SU-DHL-6 (cell line): ENCODE data around the gene KRT73.

Source experiments
- H2AFZ ChIP-seq: fragments of 200-600 bp; sonication (generic); 2 replicates; pipeline ENCODE4 v1.6.1; 2014; ENCODE audit warnings: low read depth, mild to moderate bottlenecking, moderate library complexity, mixed read lengths, antibody characterized with exemption, low read length; ENCODE audit not compliant: severe bottlenecking
- H3F3A ChIP-seq: fragments of 200-600 bp; shearing (Covaris generic); 2 replicates; pipeline ENCODE4 v1.6.0; 2016; ENCODE audit warnings: antibody characterized with exemption, mild to moderate bottlenecking; ENCODE audit not compliant: insufficient read depth
- H3K27ac ChIP-seq: fragments of 200-600 bp; sonication (generic); 2 replicates; pipeline ENCODE4 v1.5.1; 2016; ENCODE audit warnings: low read depth, mild to moderate bottlenecking, low read length, moderate library complexity, mixed read lengths
- H3K27me3 ChIP-seq: fragments of 200-600 bp; sonication (generic), shearing (Covaris generic); 2 replicates; pipeline ENCODE4 v1.6.0; 2014; ENCODE audit warnings: mild to moderate bottlenecking, low read length
- H3K36me3 ChIP-seq: fragments of 200-600 bp; sonication (generic); 2 replicates; pipeline ENCODE4 v1.6.1; 2014; ENCODE audit warnings: mild to moderate bottlenecking, low read length, mixed read lengths
- H3K4me2 ChIP-seq: fragments of 300-600, 200-600 bp; shearing (Covaris generic), sonication (generic); 2 replicates; pipeline ENCODE4 v1.6.0; 2014; ENCODE audit warnings: low read length, low read depth, mild to moderate bottlenecking; ENCODE audit not compliant: poor library complexity, severe bottlenecking
- H3K4me3 ChIP-seq: fragments of 200-600 bp; sonication (generic); 2 replicates; pipeline ENCODE4 v1.5.1; 2014; ENCODE audit warnings: antibody characterized with exemption, low read length, mild to moderate bottlenecking, mixed read lengths; ENCODE audit not compliant: insufficient read depth, poor library complexity, severe bottlenecking
- H3K79me2 ChIP-seq: fragments of 200-600 bp; sonication (generic); 2 replicates; pipeline ENCODE4 v1.6.1; 2014; ENCODE audit warnings: mild to moderate bottlenecking, low read length, moderate library complexity; ENCODE audit not compliant: insufficient read depth
- H3K9ac ChIP-seq: fragments of 200-600 bp; sonication (generic); 2 replicates; pipeline ENCODE4 v1.7.0; 2014; ENCODE audit warnings: mild to moderate bottlenecking, low read length
- H3K9me2 ChIP-seq: fragments of 200-600 bp; sonication (generic); replicated peaks from 2 replicates; pipeline ENCODE4 v1.6.1; 2014; ENCODE audit warnings: low read length; ENCODE audit not compliant: insufficient read depth
- H3K9me3 ChIP-seq: fragments of 200-600 bp; sonication (generic); 2 replicates; pipeline ENCODE4 v1.6.1; 2014; ENCODE audit warnings: low read length, mixed read lengths; ENCODE audit not compliant: insufficient read depth
- H4K20me1 ChIP-seq: fragments of 200-600 bp; sonication (generic); 2 replicates; pipeline ENCODE4 v1.6.1; 2014; ENCODE audit warnings: low read depth, mild to moderate bottlenecking, antibody characterized with exemption, low read length, moderate library complexity, mixed read lengths
- CTCF ChIP-seq: fragments of 200-600 bp; sonication (generic); IDR thresholded peaks from one replicate; pipeline ENCODE4 v1.5.1; 2017; ENCODE audit warnings: antibody characterized with exemption, mild to moderate bottlenecking, low read length, moderate library complexity; ENCODE audit not compliant: insufficient read depth, poor library complexity, severe bottlenecking
- EZH2phosphoT487 ChIP-seq: fragments of 200-600 bp; sonication (generic), shearing (Covaris generic); conservative IDR thresholded peaks from 2 replicates; pipeline ENCODE4 v1.6.1; 2018; ENCODE audit warnings: mild to moderate bottlenecking, antibody characterized with exemption, low read length, moderate library complexity, mixed read lengths

KRT73 gene

GRCh38 chr12:52581481-52581880 lies 36.9 kb downstream of the KRT73 start:
- Histone ChIP-seq H3K9ac (no peak overlapping the region), H3F3A (no peaks in the 10 kb centered on the region), H3K4me2 (no peak overlapping the region), H3K9me3 (no peaks in the 10 kb centered on the region), H2AFZ (no peak overlapping the region), H3K4me3 (no peak overlapping the region), H3K9me2 (no peaks in the 10 kb centered on the region), H3K27ac (no peak overlapping the region), H3K79me2 (no peaks in the 10 kb centered on the region), H3K27me3 (no peaks in the 10 kb centered on the region), H3K36me3 (no peaks in the 10 kb centered on the region), H4K20me1 (no peaks in the 10 kb centered on the region)
- TF ChIP-seq CTCF (no peak), EZH2phosphoT487 (no peak)

GRCh38 chr12:52581066-52581465 lies 37.3 kb downstream of the KRT73 start:
- Histone ChIP-seq H3K27me3 (no peaks in the 10 kb centered on the region), H3K4me3 (no peak overlapping the region), H2AFZ (no peak overlapping the region), H3K4me2 (no peak overlapping the region), H3K9me2 (no peaks in the 10 kb centered on the region), H3K9ac (no peak overlapping the region), H3K9me3 (no peaks in the 10 kb centered on the region), H3F3A (no peaks in the 10 kb centered on the region), H3K36me3 (no peaks in the 10 kb centered on the region), H3K27ac (no peak overlapping the region), H3K79me2 (no peaks in the 10 kb centered on the region), H4K20me1 (no peaks in the 10 kb centered on the region)
- TF ChIP-seq CTCF (no peak), EZH2phosphoT487 (no peak)

DNA sequence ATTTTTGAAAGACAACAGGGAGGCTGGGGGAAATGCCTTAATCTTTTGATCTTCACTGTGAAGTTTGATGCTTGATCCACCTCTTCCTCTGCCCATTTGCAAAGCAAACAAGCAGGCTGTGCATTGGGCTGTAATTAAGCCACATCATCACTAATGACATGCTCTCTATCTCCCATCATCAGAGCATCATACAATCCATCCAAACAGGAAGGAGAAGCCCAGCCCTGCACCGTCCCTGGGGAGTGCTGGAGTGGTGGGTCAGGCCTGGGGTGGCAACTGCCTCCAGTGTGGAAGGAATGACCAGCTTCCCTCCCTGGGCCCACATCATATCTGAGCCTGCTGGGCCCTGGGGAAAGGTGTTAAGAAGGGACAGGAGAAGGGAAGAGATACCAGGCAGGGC lies 37.9 kb downstream of the KRT73 start:
- Histone ChIP-seq H4K20me1 (no peaks in the 10 kb centered on the region), H3K27ac (no peak overlapping the region), H3K4me3 (no peak overlapping the region), H3K9me3 (no peaks in the 10 kb centered on the region), H3F3A (no peaks in the 10 kb centered on the region), H3K9ac (no peak overlapping the region), H3K4me2 (no peak overlapping the region), H3K79me2 (no peaks in the 10 kb centered on the region), H3K9me2 (no peaks in the 10 kb centered on the region), H2AFZ (no peak overlapping the region), H3K27me3 (no peaks in the 10 kb centered on the region), H3K36me3 (no peaks in the 10 kb centered on the region)
- TF ChIP-seq CTCF (no peak), EZH2phosphoT487 (no peak)
